ENCODE results near the gene POLR3F. TPM values are rescaled to one million over a fixed set of nuclear protein-coding genes. Genes with fewer than 3 reads are reported as not detected.
A peak's percentile ranks its signal among the peaks of the same experiment; 100 is the strongest.
"Not testable (repeated sequence)": the region's sequence is repeated elsewhere in the genome, so short reads cannot be mapped to it uniquely, and the experiment has no call there.

Gene POLR3F
- total RNA-seq, 1 donor from 2014 or later: 9.3 TPM

GRCh38 chr20:18481596-18481995, 14.4 kb downstream of the POLR3F start:
- no peak for DNase-seq (ENCODE audit: low spot score)
- H3K4me3 Mint-ChIP-seq (ENCODE audit: unreplicated experiment): no peak overlapping the region
- H3K36me3 Mint-ChIP-seq (ENCODE audit: low read depth): peaks cover 18% of the 10 kb centered on the region
- no peaks in the 10 kb centered on the region for H3K4me1 Mint-ChIP-seq (ENCODE audit: low read depth)
- no peak overlapping the region for H3K27ac Mint-ChIP-seq (ENCODE audit: unreplicated experiment)
- H3K27me3 Mint-ChIP-seq (ENCODE audit: low read depth): no peaks in the 10 kb centered on the region
- no peaks in the 10 kb centered on the region for H3K9me3 Mint-ChIP-seq (ENCODE audit: low read depth)
- TF ChIP-seq CTCF (IDR thresholded peaks at IDR 0.05): no peak

GRCh38 chr20:18488301-18488700, 21.1 kb downstream of the POLR3F start:
- H3K4me3 Mint-ChIP-seq (ENCODE audit: unreplicated experiment): no peak overlapping the region
- peaks cover 13% of the 10 kb centered on the region for H3K36me3 Mint-ChIP-seq (ENCODE audit: low read depth)
- no peaks in the 10 kb centered on the region for H3K27me3 Mint-ChIP-seq (ENCODE audit: low read depth)
- no peak overlapping the region for H3K27ac Mint-ChIP-seq (ENCODE audit: unreplicated experiment)
- H3K4me1 Mint-ChIP-seq (ENCODE audit: low read depth): no peaks in the 10 kb centered on the region
- no peak for DNase-seq (ENCODE audit: low spot score)
- H3K9me3 Mint-ChIP-seq (ENCODE audit: low read depth): no peaks in the 10 kb centered on the region
- no peak for TF ChIP-seq CTCF (IDR thresholded peaks at IDR 0.05)

- DNase-seq (ENCODE audit: low spot score): no peak
- peak overlapping the region; percentile 8 for H3K27ac Mint-ChIP-seq (ENCODE audit: unreplicated experiment)
- H3K4me1 Mint-ChIP-seq (ENCODE audit: low read depth): peaks cover 14% of the 10 kb centered on the region
- H3K36me3 Mint-ChIP-seq (ENCODE audit: low read depth): peaks cover 2% of the 10 kb centered on the region
- H3K9me3 Mint-ChIP-seq (ENCODE audit: low read depth): no peaks in the 10 kb centered on the region
- H3K4me3 Mint-ChIP-seq (ENCODE audit: unreplicated experiment): peak overlapping the region; percentile 99
- no peaks in the 10 kb centered on the region for H3K27me3 Mint-ChIP-seq (ENCODE audit: low read depth)
- no peak for TF ChIP-seq CTCF (IDR thresholded peaks at IDR 0.05)
Measured at GRCh38 chr20:18496042-18496441, 28.9 kb downstream of the POLR3F start.

GRCh38 chr20:18496740-18497592, 29.8 kb downstream of the POLR3F start, which contains the start of gene RBBP9:
Gene RBBP9 (minus strand): TSS chr20:18497225. CDS start chr20:18497167, 58 bp downstream.
- TF ChIP-seq CTCF (IDR thresholded peaks at IDR 0.05): peak; percentile 12

GRCh38 chr20:18497603-18498002, 30.4 kb downstream of the POLR3F start:
- Mint-ChIP-seq H3K36me3 (ENCODE audit: low read depth) (no peaks in the 10 kb centered on the region), H3K4me3 (ENCODE audit: unreplicated experiment) (no peak overlapping the region), H3K27ac (ENCODE audit: unreplicated experiment) (peak overlapping the region; percentile 90), H3K4me1 (ENCODE audit: low read depth) (peaks cover 14% of the 10 kb centered on the region), H3K27me3 (ENCODE audit: low read depth) (peaks cover 2% of the 10 kb centered on the region), H3K9me3 (ENCODE audit: low read depth) (no peaks in the 10 kb centered on the region)
- DNase-seq (ENCODE audit: low spot score): no peak
- TF ChIP-seq CTCF (IDR thresholded peaks at IDR 0.05): no peak

More at GRCh38 chr20:18496740-18497592, 29.8 kb downstream of the POLR3F start, which contains the start of gene RBBP9:
- Mint-ChIP-seq H3K27ac (ENCODE audit: unreplicated experiment) (peak within 1 kb of the TSS; percentile 90), H3K4me3 (ENCODE audit: unreplicated experiment) (peak within 1 kb of the TSS; percentile 99), H3K4me1 (ENCODE audit: low read depth) (peaks cover 14% of the 10 kb centered on the region), H3K36me3 (ENCODE audit: low read depth) (no peaks in the 10 kb centered on the region), H3K9me3 (ENCODE audit: low read depth) (no peaks in the 10 kb centered on the region), H3K27me3 (ENCODE audit: low read depth) (no peaks in the 10 kb centered on the region)
- peak; percentile 95 for DNase-seq (ENCODE audit: low spot score)

- H3K9me3 Mint-ChIP-seq (ENCODE audit: low read depth); H3K36me3 Mint-ChIP-seq (ENCODE audit: low read depth); H3K27ac Mint-ChIP-seq (ENCODE audit: unreplicated experiment); DNase-seq (ENCODE audit: low spot score); H3K4me1 Mint-ChIP-seq (ENCODE audit: low read depth); H3K27me3 Mint-ChIP-seq (ENCODE audit: low read depth); H3K4me3 Mint-ChIP-seq (ENCODE audit: unreplicated experiment): not testable (repeated sequence)
Measured at GRCh38 chr20:18501672-18502071, 34.5 kb downstream of the POLR3F start.

Data from chondrocyte (in vitro differentiated cells).